ENCODE results near the gene GABPB2. TPM values are rescaled to one million over a fixed set of nuclear protein-coding genes. Genes with fewer than 3 reads are reported as not detected.
A peak's percentile ranks its signal among the peaks of the same experiment; 100 is the strongest.

GABPB2 gene
- total and polyA plus RNA-seq, 2 of the 13 experiments (the other 11 are each of a cell fraction or from before 2014, with no cell fraction given), result 0.09 TPM; not detected in 1

- TF ChIP-seq MTERF4 (CRISPR knock-in tag; IDR thresholded peaks at IDR 0.05), result peak; percentile 56; the same call in 1 of the 2 replicates
- TF ChIP-seq ZNF766 (CRISPR knock-in tag; IDR thresholded peaks at IDR 0.05; ENCODE audit: borderline replicate concordance), result peak; percentile 71; the same call in 1 of the 2 replicates
- no peak; the same call in 1 of the 2 replicates for TF ChIP-seq ARNTL (CRISPR knock-in tag; IDR thresholded peaks at IDR 0.05)
- TF ChIP-seq SMARCE1 (IDR thresholded peaks at IDR 0.05; ENCODE audit: borderline replicate concordance), result no peak
- TF ChIP-seq KLF15 (CRISPR knock-in tag; IDR thresholded peaks at IDR 0.05; ENCODE audit: borderline replicate concordance), result no peak
- TF ChIP-seq ZNF770 (CRISPR knock-in tag; IDR thresholded peaks at IDR 0.05), result peak; percentile 46; the same call in 1 of the 2 replicates
- TF ChIP-seq MNT (IDR thresholded peaks at IDR 0.05), result peak; percentile 55; the same call in 1 of the 2 replicates
- TF ChIP-seq MTA3 (CRISPR knock-in tag; IDR thresholded peaks at IDR 0.05), result no peak
- TF ChIP-seq E2F1 (CRISPR knock-in tag; IDR thresholded peaks at IDR 0.05), result peak; percentile 89
- TF ChIP-seq FOXA1 (IDR thresholded peaks at IDR 0.05), result no peak
- TF ChIP-seq FOXA1 (CRISPR knock-in tag; IDR thresholded peaks at IDR 0.05), result no peak
- TF ChIP-seq E2F2 (CRISPR knock-in tag; IDR thresholded peaks at IDR 0.05; ENCODE audit: borderline replicate concordance), result peak; percentile 88
- peak; percentile 94 for TF ChIP-seq THAP9 (CRISPR knock-in tag; IDR thresholded peaks at IDR 0.05; ENCODE audit: borderline replicate concordance)
- TF ChIP-seq ZFP36L2 (CRISPR knock-in tag; IDR thresholded peaks at IDR 0.05), result no peak
- TF ChIP-seq BCL3 (CRISPR knock-in tag; IDR thresholded peaks at IDR 0.05), result peak; percentile 53
Measured at GRCh38 chr1:151165738-151166504, 95.4 kb downstream of the GABPB2 start, which contains the start of the genes LYSMD1 and SCNM1 (continued).
